ENCODE measurements around the gene TRAPPC3. TPM values are rescaled to one million over a fixed set of nuclear protein-coding genes. Genes with fewer than 3 reads are reported as not detected.
A peak's percentile ranks its signal among the peaks of the same experiment; 100 is the strongest.
"Not testable (repeated sequence)": the region's sequence is repeated elsewhere in the genome, so short reads cannot be mapped to it uniquely, and the experiment has no call there.

Gene TRAPPC3
- polyA plus RNA-seq (ENCODE audit: insufficient read length in 10 of 10): 10 to 100 TPM; 32.3 to 44.8 (median 33.9) TPM
- long read RNA-seq, donor 1, transcript TRAPPC3-204 (5 exons, 1,265 nt): major isoform, 13 of 106 reads
- long read RNA-seq, donor 1, partial matches to known transcripts: 92 of 106 reads
- long read RNA-seq, donor 1, other reads (novel, unspliced or antisense): 0 of 106 reads
- long read RNA-seq, donor 2, transcript TRAPPC3-204 (5 exons, 1,265 nt): major isoform, 16 of 17 reads
- long read RNA-seq, donor 2, partial matches to known transcripts: 0 of 17 reads
- long read RNA-seq, donor 2, other reads (novel, unspliced or antisense): 0 of 17 reads
- long read RNA-seq, donor 3: 0 reads
- long read RNA-seq, donor 4, transcript TRAPPC3-204 (5 exons, 1,265 nt): major isoform, 8 of 8 reads
- long read RNA-seq, donor 4, partial matches to known transcripts: 0 of 8 reads
- long read RNA-seq, donor 4, other reads (novel, unspliced or antisense): 0 of 8 reads
- long read RNA-seq, donor 5, transcript TRAPPC3-204 (5 exons, 1,265 nt): major isoform, 20 of 204 reads
- long read RNA-seq, donor 5, partial matches to known transcripts: 183 of 204 reads
- long read RNA-seq, donor 5, other reads (novel, unspliced or antisense): 0 of 204 reads
- long read RNA-seq, donor 6, transcript TRAPPC3-204 (5 exons, 1,265 nt): major isoform, 14 of 232 reads
- long read RNA-seq, donor 6, partial matches to known transcripts: 210 of 232 reads
- long read RNA-seq, donor 6, other reads (novel, unspliced or antisense): 6 of 232 reads
- long read RNA-seq, donor 7, transcript TRAPPC3-204 (5 exons, 1,265 nt): major isoform, 7 of 138 reads
- long read RNA-seq, donor 7, partial matches to known transcripts: 120 of 138 reads
- long read RNA-seq, donor 7, other reads (novel, unspliced or antisense): 7 of 138 reads
- long read RNA-seq, donor 8, transcript TRAPPC3-204 (5 exons, 1,265 nt): major isoform, 14 of 16 reads
- long read RNA-seq, donor 8, partial matches to known transcripts: 0 of 16 reads
- long read RNA-seq, donor 8, other reads (novel, unspliced or antisense): 0 of 16 reads
- long read RNA-seq, donor 9, partial matches to known transcripts: 0 of 2 reads
- long read RNA-seq, donor 9, other reads (novel, unspliced or antisense): 0 of 2 reads

DNA sequence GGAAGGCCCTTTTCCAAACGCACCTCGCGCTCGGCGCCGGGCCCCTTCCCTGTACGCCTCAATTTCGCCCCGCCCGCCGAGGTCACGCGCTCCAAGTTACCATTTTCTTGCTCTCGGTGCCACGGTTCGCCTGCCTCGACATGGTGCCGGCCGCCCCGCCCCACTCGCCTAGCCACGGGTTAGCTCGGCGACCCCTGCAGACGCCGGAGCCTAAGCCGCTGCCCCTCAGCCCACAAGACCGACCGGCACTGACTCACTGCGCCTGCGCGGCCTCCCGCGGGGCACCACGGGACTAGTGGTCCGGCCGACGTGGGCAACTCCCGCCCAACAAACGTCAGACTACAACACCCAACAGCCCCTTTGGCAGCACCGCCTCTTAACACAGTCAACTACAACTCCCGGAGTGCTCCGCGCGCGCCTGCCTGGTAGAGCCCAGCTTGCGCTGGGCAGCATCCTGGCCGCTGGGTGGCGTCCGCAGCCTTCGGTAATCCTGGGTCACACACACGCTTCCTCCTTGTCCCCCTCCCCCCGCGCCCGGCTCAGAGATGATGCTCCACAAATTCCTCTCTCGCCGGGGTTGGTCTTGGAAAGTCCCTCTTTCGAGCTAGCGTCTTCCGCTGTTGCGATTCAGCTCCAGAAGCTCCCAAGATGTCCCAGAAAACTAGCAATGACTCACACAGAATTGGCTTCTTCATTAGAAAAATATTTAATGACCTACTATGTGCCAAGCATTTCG lies at the start of gene TRAPPC3:
TRAPPC3 (minus strand) TSS at position 250 of the 736 bp plus-strand sequence; CDS start at position 142, 108 bp downstream.
- peak; percentile 100 for DNase-seq

DNA sequence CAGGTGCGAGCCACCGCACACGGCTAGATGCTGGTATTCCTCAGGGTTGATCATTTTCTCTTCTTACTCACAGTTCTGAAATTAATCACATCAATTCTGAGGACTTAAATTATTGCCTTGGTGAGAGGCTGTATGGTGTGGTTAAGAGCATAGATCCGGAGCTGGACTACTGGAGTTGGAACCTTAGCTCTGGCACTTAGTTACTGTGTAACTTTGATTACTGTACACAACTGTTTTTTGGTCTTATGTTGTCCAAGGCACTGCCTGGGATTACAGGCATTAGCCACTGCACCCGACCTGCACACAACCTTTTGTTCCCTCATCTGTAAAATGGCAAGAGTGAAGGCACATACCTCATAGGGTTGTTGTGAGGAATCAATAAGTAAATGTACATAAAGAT lies 49.4 kb upstream of the TRAPPC3 start:
- no peak for DNase-seq

DNA sequence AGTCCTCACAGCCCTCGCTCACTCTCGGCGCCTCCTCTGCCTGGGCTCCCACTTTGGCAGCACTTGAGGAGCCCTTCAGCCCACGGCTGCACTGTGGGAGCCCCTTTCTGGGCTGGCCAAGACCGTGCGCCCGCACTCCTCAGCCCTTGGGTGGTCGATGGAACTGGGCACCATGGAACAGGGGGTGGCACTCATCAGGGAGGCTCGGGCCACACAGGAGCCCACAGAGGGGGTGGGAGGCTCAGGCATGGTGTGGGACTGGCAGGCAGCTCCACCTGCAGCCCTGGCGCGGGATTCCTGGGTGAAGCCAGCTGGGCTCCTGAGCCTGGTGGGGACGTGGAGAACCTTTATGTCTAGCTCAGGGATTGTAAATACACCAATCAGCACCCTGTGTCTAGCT lies 47.5 kb upstream of the TRAPPC3 start:
- DNase-seq: not testable (repeated sequence)

DNA sequence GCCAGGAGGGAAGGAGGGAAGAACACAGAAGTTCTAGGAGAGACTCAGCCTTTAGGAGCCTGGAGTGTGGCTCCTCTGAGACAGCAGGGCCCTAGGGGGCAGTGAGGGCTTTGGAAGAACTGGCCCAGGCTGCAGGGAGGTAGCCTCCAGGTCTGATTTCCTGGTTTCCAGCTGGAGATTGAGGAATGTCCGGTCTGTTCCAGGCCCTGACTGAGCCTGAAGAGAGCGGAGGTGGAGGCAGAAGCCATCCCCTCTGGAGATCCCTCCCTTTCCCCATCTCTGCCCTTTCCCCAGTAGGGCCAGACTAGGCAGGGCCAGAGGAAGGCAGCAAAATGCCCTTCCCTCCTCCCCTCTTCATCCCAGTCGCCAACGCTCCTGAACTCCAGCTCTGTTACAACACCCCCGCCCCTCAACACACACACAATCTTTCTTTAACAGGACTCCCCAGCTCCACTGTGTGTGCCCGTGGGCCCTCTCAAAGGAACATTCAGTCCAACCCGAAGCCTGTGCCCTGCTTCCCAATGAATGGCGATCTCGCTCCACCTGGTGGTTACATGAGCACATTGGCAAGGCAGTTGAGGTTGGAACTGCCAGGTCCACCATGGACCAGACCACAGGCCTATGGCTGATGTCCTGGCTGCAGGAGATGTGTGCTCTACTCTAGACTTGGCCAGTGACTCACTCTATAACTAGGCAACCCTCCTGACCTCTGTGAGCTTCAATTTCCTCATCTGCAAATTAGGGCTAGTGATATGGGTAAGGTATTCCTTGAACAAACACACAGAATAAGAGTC lies 38.7 kb upstream of the TRAPPC3 start:
- DNase-seq: peak; percentile 82 to 89 (median 85)

DNA sequence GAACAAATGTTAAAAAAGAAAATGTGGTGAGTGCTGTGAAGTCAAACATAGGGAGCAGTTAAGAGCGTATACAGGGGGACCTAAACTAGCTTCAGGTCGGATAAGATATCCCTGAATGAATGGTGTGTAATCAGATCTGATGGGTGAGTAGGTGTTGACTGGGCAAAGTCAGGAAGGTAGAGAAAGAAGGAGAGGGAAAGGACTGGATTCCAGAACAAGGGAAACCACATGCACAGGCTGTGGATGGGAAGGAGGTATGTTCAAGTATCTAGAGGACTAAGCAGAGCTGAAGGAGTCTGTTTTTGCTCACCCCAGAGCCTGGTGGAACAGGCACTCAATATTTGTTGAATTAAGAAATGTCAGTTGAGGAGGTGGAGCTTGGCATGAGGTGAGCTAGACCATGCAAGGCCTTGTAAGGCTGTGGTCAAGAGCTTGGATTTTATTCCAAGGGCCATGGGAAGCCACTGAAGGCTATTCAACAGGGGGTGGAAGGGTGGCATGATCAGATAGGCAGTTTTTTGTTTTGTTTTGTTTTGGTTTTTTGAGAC lies 34.1 kb upstream of the TRAPPC3 start:
- no peak for DNase-seq

DNA sequence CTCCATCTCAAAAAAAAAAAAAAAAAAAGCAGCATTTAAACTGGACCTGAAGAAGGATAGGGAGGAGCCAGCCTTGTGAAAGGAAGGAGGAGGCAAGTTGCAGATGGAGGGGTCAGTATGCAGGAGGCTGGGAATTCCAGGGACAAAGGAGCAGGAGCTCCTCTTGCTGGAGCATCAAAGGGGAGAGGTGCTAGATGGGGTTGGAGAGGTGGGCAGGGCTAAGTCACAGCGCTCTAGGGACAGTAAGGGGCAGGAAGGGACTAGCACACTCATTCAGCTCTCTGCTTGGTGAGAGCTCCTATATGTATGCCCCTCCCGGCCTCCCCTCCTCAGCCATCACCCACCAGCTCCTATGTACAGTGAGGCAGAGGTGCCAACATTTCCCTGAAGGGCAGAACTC lies 33.4 kb upstream of the TRAPPC3 start:
- DNase-seq: no peak

DNA sequence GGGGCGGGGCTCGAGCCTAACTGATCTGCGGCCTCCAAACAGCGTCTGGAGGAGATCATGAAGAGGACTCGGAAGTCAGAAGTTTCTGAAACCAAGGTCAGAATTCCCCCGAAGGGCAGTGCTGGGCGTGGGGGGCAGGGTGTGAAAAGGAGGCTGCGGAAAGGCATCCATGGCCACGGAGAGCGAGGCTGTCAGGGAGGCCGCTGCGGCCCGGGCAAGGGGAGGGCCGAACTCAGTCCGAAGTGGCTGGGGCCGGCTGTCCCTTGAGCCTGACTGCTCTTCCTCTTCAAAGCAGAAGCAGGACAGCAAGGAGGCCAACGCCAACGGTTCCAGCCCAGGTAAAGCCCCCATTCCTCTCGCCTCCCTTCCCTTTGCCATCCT lies 29.9 kb upstream of the TRAPPC3 start:
- DNase-seq: no peak

DNA sequence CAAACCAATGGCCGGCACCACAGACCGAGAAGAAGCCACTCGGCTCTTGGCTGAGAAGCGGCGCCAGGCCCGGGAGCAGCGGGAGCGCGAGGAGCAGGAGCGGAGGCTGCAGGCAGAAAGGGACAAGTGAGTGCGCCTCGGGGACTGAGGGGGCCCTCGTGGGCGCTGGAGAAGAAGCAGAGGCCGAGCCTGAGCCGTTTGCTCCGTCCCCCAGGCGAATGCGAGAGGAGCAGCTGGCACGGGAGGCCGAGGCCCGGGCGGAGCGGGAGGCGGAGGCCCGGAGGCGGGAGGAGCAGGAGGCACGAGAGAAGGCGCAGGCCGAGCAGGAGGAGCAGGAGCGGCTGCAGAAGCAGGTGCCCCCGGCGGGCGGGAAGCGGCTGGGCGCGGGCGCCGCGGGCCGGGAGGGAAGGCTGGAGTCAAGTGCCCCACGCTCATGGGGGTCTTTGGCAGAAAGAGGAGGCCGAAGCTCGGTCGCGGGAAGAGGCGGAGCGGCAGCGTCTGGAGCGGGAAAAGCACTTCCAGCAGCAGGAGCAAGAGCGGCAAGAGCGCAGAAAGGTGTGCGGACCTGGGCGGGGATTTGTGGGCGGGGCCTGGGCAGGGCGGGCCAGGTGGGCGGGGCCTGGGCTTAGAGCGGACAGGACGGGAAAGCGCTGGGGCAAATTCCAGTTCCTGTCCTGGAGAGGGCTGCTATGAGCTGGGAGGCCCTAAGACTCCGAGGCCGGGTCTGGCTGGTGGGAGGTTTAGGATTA lies 29.4 kb upstream of the TRAPPC3 start:
- DNase-seq: no peak

DNA sequence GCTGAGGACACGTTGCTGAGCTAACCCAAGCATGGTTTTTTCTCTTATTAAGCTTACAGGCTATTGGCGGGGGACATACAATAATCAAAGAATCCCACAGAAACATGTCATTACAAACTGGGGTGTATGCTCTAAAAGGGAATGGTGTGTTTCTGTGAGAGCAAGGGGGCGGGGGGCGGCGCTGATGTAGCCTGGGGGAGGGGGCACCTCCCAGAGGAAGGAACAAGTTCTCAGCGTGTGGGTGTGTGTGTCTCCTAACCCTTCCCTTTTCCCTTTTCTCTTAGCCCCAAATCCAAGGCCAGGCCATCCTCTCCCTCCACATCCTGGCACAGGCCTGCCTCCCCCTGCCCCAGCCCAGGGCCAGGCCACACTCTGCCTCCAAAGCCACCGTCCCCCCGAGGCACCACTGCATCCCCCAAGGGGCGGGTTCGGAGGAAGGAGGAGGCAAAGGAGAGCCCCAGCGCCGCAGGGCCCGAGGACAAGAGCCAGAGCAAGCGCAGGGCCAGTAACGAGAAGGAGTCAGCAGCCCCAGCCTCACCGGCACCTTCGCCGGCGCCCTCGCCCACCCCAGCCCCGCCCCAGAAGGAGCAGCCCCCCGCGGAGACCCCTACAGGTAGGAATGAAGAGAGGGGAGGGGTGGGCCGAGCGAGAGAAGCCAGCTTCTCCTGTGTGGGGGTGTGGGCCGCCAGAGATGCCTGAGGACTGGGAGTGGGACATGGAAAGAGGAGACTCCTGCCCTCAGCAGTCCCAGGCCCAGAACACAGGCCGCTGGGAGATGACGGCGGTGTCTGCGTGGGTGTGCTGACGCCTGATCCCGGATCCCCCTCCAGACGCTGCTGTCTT lies 28.5 kb upstream of the TRAPPC3 start:
- no peak for DNase-seq

DNA sequence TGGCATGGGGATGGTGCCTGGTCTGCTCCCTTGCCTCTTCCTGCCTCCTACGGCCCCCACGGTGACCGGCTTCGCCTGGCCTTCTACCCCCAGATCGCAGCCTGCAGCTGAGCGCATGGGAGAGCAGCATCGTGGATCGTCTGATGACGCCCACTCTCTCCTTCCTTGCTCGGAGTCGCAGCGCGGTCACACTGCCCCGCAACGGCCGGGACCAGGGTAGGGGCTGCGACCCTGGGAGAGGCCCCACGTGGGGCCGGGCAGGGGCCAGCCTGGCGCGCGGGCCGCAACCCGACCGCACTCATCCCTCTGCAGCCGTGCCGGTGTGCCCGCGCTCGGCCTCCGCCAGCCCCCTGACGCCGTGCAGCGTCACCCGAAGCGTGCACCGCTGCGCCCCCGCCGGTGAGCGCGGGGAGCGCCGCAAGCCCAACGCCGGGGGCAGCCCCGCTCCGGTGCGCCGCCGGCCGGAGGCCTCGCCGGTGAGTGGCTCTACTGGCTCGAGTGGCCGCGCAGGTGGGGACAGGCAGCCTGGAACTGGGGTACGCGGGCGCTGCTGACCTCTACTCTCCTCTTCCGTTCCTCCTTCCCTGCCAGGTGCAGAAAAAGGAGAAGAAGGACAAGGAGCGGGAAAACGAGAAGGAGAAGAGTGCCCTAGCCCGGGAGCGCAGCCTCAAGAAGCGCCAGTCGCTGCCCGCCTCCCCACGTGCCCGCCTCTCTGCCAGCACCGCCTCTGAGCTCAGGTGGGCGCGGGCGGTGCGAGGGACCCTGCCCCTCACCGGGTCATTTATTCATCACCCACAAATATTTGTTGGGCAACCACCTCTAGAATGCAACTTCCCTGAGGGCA lies 27.0 kb upstream of the TRAPPC3 start:
- DNase-seq: no peak

DNA sequence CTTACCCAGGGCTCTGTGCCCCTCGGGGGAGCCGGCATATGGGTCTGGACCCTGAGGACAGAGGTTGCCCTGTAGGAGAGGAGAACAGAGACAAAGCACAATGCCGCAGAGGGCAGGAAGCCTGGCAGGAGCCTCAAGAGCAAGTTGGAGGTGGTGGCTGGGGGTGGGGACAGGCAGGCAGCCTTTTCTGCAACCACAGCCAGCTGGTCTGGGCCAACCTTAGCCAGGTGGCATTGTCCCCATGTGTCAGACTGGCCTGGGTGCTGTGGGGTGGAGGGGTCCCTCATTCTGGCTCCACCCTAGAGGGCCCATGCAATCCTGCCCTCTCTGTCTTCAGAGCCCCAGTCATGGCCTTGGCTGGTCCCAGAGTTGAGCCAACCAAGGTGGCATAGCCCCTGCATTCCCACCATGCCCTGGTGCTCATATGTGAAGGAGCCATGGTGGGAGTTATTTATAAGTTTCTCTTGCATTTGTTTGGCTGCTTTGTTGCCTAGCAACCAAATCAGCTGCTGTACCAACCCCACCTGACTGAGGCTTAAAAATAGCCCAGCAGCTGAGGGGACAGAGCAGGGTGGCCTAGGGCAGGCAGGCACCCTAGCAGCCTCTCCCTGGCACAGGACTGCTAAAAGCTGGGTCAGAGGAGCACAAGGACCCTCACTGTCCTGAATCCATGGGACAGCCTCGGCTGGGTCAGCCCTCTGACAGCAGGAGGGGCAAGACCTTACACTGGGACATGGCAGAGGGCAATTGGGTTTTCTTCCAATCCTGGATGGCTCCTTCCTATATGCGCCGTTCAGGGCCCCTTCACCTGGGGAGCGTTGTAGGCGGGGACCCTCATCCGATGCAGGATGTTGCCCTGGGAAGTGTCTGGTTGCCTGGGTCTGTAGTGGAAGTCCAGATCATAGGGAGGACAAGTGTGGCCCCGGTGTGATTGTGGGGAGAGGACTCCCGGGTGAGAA lies 26.1 kb upstream of the TRAPPC3 start:
- DNase-seq: peak; percentile 70 to 79 (median 72)

DNA sequence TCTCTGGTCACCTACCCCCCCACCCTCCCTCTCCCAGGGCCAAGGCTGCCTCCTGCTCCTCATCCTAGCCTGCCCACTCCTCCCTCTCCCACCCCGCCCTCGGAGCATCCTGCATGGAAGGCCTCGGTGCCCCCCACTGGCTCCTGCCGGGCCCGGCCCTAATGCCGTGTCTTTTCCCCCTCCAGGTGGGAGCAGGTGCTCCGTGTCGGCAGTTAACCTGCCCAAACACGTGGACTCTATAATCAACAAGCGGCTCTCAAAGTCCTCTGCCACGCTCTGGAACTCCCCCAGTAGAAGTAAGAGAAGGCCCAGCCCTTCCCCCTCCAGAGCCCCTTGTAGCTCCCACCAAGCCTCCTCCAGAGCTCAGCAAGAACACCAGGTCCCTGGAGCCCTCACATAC lies 25.4 kb upstream of the TRAPPC3 start:
- DNase-seq: no peak

DNA sequence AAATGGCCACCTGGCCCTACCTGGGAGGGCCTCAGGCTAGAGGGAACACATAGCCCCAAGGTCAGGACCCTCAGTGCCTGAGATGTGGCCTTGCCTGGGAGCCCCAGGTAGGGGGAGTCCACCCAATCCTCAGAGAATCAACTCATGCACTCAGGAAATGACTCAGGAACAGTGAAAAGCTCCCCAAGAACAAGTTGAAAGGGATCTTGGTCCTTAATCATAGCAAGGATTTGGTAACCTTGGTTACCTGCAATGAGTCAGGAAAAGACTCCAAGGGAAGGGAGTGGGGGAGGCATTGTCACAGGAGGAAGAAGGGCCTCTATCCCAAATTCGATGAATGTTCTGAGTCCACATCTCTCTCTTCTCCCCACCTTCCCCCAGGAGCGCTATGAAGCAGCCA lies 23.7 kb upstream of the TRAPPC3 start:
- DNase-seq: peak in 1 of 3 donors; percentile 59

DNA sequence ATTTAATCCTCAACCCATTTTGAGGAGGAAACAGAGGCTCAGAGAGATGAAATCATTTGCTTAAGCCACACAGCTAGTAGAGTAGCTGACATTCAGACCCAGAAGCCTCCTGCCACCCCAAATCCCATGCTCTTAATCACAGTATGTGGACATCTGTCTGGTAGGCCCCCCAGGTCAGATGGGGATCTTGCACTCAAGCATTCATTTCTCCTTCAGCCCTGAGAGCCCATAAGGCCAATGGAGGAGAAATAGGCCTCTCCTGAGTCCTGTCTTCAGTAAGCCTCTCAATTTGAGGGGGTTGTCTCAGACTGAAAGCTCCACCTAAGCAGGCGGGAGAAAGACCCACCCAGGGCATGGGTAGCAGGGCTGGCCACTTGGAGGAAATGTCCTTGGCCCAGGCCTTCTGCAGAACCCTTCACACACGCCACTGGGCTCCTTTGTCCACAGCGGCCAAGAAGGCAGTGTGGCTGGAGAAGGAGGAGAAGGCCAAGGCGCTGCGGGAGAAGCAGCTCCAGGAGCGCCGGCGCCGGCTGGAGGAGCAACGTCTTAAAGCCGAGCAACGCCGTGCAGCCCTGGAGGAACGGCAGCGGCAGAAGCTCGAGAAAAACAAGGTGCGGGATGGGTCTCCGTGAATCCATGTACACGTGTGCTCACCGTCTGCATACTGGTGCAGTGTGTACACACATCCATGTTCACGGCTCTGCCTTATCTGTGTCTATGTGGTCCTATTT lies 22.9 kb upstream of the TRAPPC3 start:
- no peak for DNase-seq

DNA sequence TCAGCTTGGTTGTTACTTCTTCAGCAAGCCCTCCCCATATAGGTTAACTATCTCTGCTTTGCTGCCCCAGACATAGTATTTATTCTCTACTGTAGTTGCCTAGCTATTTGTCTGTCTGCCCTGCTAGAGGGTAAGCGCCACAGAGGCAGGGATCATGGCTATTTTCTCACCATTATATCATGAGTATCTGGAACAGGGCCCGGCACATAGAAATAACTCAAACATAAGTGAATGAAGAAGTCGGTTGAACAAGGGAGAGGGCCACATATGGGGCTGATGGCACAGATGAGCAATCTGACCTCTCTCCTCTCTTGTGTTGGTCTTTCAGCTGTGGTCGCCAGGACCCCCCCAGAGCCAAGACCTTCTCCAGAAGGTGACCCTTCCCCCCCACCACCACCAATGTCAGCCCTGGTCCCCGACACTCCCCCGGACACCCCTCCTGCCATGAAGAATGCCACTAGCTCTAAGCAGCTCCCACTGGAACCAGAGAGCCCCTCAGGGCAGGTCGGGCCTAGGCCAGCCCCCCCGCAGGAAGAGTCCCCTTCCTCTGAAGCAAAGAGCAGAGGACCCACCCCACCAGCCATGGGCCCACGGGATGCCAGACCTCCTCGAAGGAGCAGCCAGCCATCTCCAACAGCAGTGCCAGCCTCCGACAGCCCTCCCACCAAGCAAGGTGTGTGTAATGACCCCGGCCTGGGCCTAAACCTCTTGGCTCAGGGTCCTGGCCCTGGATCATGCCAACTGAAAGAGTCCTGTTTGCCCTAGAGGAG lies 21.5 kb upstream of the TRAPPC3 start:
- no peak for DNase-seq

Data from muscle of back (tissue), 13 donors.